K562 (cell line): ENCODE data around the gene SNX30. TPM values are rescaled to one million over a fixed set of nuclear protein-coding genes. Genes with fewer than 3 reads are reported as not detected.

Source experiments
- ATAC-seq: fragments of 200-7000 bp; cut with Tn5 transposase; 3 replicates; pipeline ENCODE4 v1.9.1; 2020; ENCODE audit warnings: moderate library complexity
- BruUV-seq: library from RNA; stranded (reverse); fragments of 400-500 nt; replicated peaks from 2 replicates; lab custom pipeline; 2021; lab: Mats Ljungman, UMichigan
- CTCF ChIA-PET: fragments of 300-600 bp; formaldehyde crosslinking; extraction: SDS; loops from one replicate; lab custom pipeline; 2021; ENCODE audit warnings: low intra/inter-chr PET ratio; lab: Yijun Ruan, JAX
- POLR2A ChIA-PET: fragments of 300-600, 350-650 bp; sonication (Branson Sonifier 250); formaldehyde crosslinking; extraction: SDS; loops from one replicate; lab custom pipeline; 2021; ENCODE audit warnings: antibody characterized with exemption, inconsistent platforms; lab: Yijun Ruan, JAX
- DNase-seq, 4 experiments: peaks; one replicate each; pipeline versions ENCODE4 v3.0.0 to v3.0.0-alpha.2; 2011 to 2018; ENCODE audit warnings: low spot score in 3 of 4, mixed read lengths in 3 of 4; ENCODE audit errors: extremely low read depth in 1 of 4
- FAIRE-seq: peaks from 2 replicates; lab custom pipeline; 2011; peaks lifted over from hg19 to GRCh38; lab: Jason Lieb, UNC
- H2AFZ ChIP-seq: 2 replicates; pipeline ENCODE4 v1.6.0; 2011; ENCODE audit warnings: low read depth, low read length, control low read depth, inconsistent platforms
- H3K27ac ChIP-seq: fragments of 200-600 bp; 3 replicates; pipeline ENCODE4 v1.8.0; 2011; ENCODE audit warnings: low read depth, mild to moderate bottlenecking, control low read depth, inconsistent platforms, low read length, moderate library complexity, mixed read lengths; ENCODE audit errors: extremely low read depth
- H3K27me3 ChIP-seq, 2 experiments: fragments of 300-600 bp in 1 of 2; 2 replicates in 1 of 2; 3 replicates in 1 of 2; pipeline versions ENCODE4 v1.6.0 to v1.8.0; 2011; ENCODE audit warnings: inconsistent platforms in 2 of 2, low read length in 2 of 2, mild to moderate bottlenecking in 1 of 2, mixed read lengths in 1 of 2, moderate library complexity in 1 of 2; ENCODE audit not compliant: control insufficient read depth in 2 of 2, insufficient read depth in 2 of 2
- H3K36me3 ChIP-seq: fragments of 300-600 bp; 3 replicates; pipeline ENCODE4 v1.8.0; 2011; ENCODE audit warnings: mild to moderate bottlenecking, low read length, inconsistent platforms; ENCODE audit not compliant: control insufficient read depth, insufficient read depth
- H3K4me1 ChIP-seq, 2 experiments: fragments of 200-600 bp in 1 of 2; replicated peaks in 1 of 2; 2 replicates in 1 of 2; 3 replicates in 1 of 2; pipeline versions ENCODE4 v1.5.1 to v1.8.0; 2011; ENCODE audit warnings: inconsistent platforms in 2 of 2, low read length in 2 of 2, mild to moderate bottlenecking in 1 of 2, mixed read lengths in 1 of 2, moderate library complexity in 1 of 2; ENCODE audit not compliant: control insufficient read depth in 2 of 2, insufficient read depth in 2 of 2
- H3K4me2 ChIP-seq: 2 replicates; pipeline ENCODE4 v1.6.1; 2011; ENCODE audit warnings: low read length, control low read depth, inconsistent platforms, mixed read lengths; ENCODE audit not compliant: insufficient read depth
- H3K4me3 ChIP-seq: fragments of 200-600 bp; sonication (generic), shearing (Covaris generic); 2 replicates; pipeline ENCODE4 v1.5.1; 2016; ENCODE audit warnings: control low read depth, inconsistent platforms
- H3K79me2 ChIP-seq: fragments of 200-600 bp; 3 replicates; pipeline ENCODE4 v1.8.0; 2011; ENCODE audit warnings: low read length, inconsistent platforms; ENCODE audit not compliant: control insufficient read depth, insufficient read depth
- H3K9ac ChIP-seq, 2 experiments: 2 replicates each; pipeline versions ENCODE4 v1.6.0 to v1.6.1; 2011; ENCODE audit warnings: low read depth in 2 of 2, low read length in 2 of 2, control low read depth in 1 of 2, inconsistent platforms in 1 of 2, mild to moderate bottlenecking in 1 of 2, mixed read lengths in 1 of 2; ENCODE audit not compliant: insufficient read depth in 1 of 2
- H3K9me1 ChIP-seq: one replicate; pipeline ENCODE4 v1.6.0; 2011; ENCODE audit warnings: inconsistent platforms, mild to moderate bottlenecking, low read length, moderate library complexity; ENCODE audit not compliant: control insufficient read depth, insufficient read depth
- H3K9me3 ChIP-seq: replicated peaks from 2 replicates; pipeline ENCODE4 v1.5.1; 2011; ENCODE audit warnings: low read depth, low read length, inconsistent platforms; ENCODE audit not compliant: control insufficient read depth, insufficient read depth
- H4K20me1 ChIP-seq: replicated peaks from 2 replicates; pipeline ENCODE4 v1.6.1; 2011; ENCODE audit warnings: low read length, inconsistent platforms, mixed read lengths; ENCODE audit not compliant: control insufficient read depth, insufficient read depth
- BRD9 ChIP-seq: fragments of 450-650 bp; IDR thresholded peaks from 2 replicates; pipeline ENCODE4 v1.6.1; 2018; ENCODE audit warnings: low read depth; ENCODE audit not compliant: partially characterized antibody
- CHD1 ChIP-seq: fragments of 200-600 bp; sonication (generic); IDR thresholded peaks from one replicate; pipeline ENCODE4 v1.6.1; 2012; ENCODE audit warnings: mild to moderate bottlenecking, moderate library complexity, low read length, inconsistent platforms
- EZH2 ChIP-seq: IDR thresholded peaks from 2 replicates; pipeline ENCODE4 v1.6.1; 2012; ENCODE audit warnings: low read depth, mild to moderate bottlenecking, inconsistent platforms, low read length, borderline replicate concordance
- HCFC1 ChIP-seq: IDR thresholded peaks from 2 replicates; pipeline ENCODE4 v1.6.1; 2012; ENCODE audit warnings: low read depth, low read length, improper control_type of control experiment
- IRF9 ChIP-seq: fragments of 450-650 bp; IDR thresholded peaks from 2 replicates; pipeline ENCODE4 v1.6.1; 2016; ENCODE audit warnings: missing biosample characterization, missing genetic modification characterization
- KAT2B ChIP-seq: IDR thresholded peaks from one replicate; pipeline ENCODE4 v1.6.1; 2012; ENCODE audit warnings: low read depth, mild to moderate bottlenecking, control low read depth, inconsistent platforms, low read length, moderate library complexity
- MAFG ChIP-seq: fragments of 450-650 bp; conservative IDR thresholded peaks from 2 replicates; pipeline ENCODE4 v1.6.1; 2016; ENCODE audit warnings: missing genetic modification characterization, missing compliant biosample characterization
- MCM7 ChIP-seq, 2 experiments: fragments of 450-650 bp; IDR thresholded peaks; 2 replicates each; pipeline ENCODE4 v1.6.1; 2016 to 2018
- MEF2D ChIP-seq: conservative IDR thresholded peaks from 2 replicates; pipeline ENCODE4 v1.6.1; 2016; ENCODE audit warnings: low read depth, missing genetic modification characterization, missing compliant biosample characterization
- RNF2 ChIP-seq: sonication (generic); IDR thresholded peaks from 2 replicates; pipeline ENCODE4 v1.6.1; 2016
- SIX5 ChIP-seq, 2 experiments: IDR thresholded peaks; 2 replicates each; pipeline ENCODE4 v1.6.1; 2011; ENCODE audit warnings: low read length in 2 of 2, borderline replicate concordance in 1 of 2, low read depth in 1 of 2, mild to moderate bottlenecking in 1 of 2, moderate library complexity in 1 of 2; ENCODE audit not compliant: insufficient read depth in 1 of 2
- TCF3 ChIP-seq: sonication (generic); formaldehyde crosslinking; IDR thresholded peaks from 2 replicates; pipeline ENCODE4 v1.4.0; 2020; ENCODE audit warnings: mild to moderate bottlenecking, missing genetic modification reagents
- TFAP4 ChIP-seq: sonication (generic); formaldehyde crosslinking; IDR thresholded peaks from 2 replicates; pipeline ENCODE4 v1.8.0; 2022; ENCODE audit warnings: missing genetic modification reagents, mild to moderate bottlenecking, moderate library complexity, borderline replicate concordance
- TRIM25 ChIP-seq: fragments of 450-650 bp; IDR thresholded peaks from 2 replicates; pipeline ENCODE4 v1.7.0; 2016; ENCODE audit warnings: borderline replicate concordance
- ZNF12 ChIP-seq: sonication (generic); formaldehyde crosslinking; IDR thresholded peaks from 2 replicates; pipeline ENCODE4 v1.4.0; 2020; ENCODE audit warnings: mild to moderate bottlenecking, missing genetic modification reagents
- ZNF133 ChIP-seq: fragments of 250-450 bp; sonication (Bioruptor Pico); IDR thresholded peaks from 2 replicates; pipeline ENCODE4 v1.4.0; 2020; ENCODE audit warnings: mild to moderate bottlenecking
- ZNF324 ChIP-seq: fragments of 250-450 bp; sonication (Bioruptor Pico); IDR thresholded peaks from 2 replicates; pipeline ENCODE4 v1.4.0; 2020; ENCODE audit warnings: mild to moderate bottlenecking
- ZNF41 ChIP-seq: fragments of 250-450 bp; sonication (Bioruptor Pico); conservative IDR thresholded peaks from 2 replicates; pipeline ENCODE4 v1.4.0; 2020; ENCODE audit warnings: mild to moderate bottlenecking
- WGBS: fragments of 100-300 bp; shearing (Covaris generic); methylation state at CpG from one replicate; pipeline ENCODE4 v1.1.6; 2016; ENCODE audit warnings: low coverage, mixed read lengths; ENCODE audit not compliant: insufficient coverage; ENCODE audit errors: missing lambda C conversion rate; 5-methylcytosine and 5-hydroxymethylcytosine counted together
- in situ Hi-C: fragments of 300-500 bp; cut with MboI; formaldehyde crosslinking; loops from 4 replicates; pipeline ENCODE4 v1.15.0; 2018; ENCODE audit warnings: inconsistent platforms, mixed read lengths
- intact Hi-C: fragments of 100-400 bp; cut with micrococcal nuclease; formaldehyde crosslinking; loops from 2 replicates; pipeline ENCODE4 v1.14.2; 2022
- polyA plus RNA-seq, 8 experiments: library from polyadenylated mRNA; depleted of rRNA in 4 of 8; stranded (reverse) in 5 of 8; unstranded in 3 of 8; fragments of >200 nt; fragmentation: Nextera tagmentation in 2 of 8; fragmentation: Illumina TruSeq in 1 of 8; extraction: Ambion mirVana in 2 of 8; extraction: Trizol in 1 of 8; gene quantifications; 2 replicates each; pipeline versions ENCODE4 v1.2.1 to v1.2.3, GENCODE V29; 2011 to 2014; ENCODE audit warnings: inconsistent platforms in 1 of 8, missing spikeins in 1 of 8
- total RNA-seq, 7 experiments: library from RNA; depleted of rRNA in 6 of 7; stranded (reverse); fragments of >200 nt in 6 of 7; fragmentation: Illumina TruSeq in 2 of 7; extraction: Trizol in 2 of 7; gene quantifications; 2 replicates each; pipeline versions ENCODE4 v1.2.1 to v1.2.3, GENCODE V29; 2011 to 2021; ENCODE audit warnings: low replicate concordance in 1 of 7

Gene SNX30
- total and polyA plus RNA-seq, 9 of the 15 experiments (the other 6 are each of a cell fraction or from before 2014, with no cell fraction given): 0.76 to 5.9 (median 3.3) TPM

GRCh38 chr9:112849363-112849922, 98.9 kb downstream of the SNX30 start:
- Histone ChIP-seq H2AFZ (no peak overlapping the region), H3K36me3 (no peaks in the 10 kb centered on the region), H3K79me2 (no peaks in the 10 kb centered on the region), H3K27me3 (no peaks in the 10 kb centered on the region), H3K9ac (no peak overlapping the region), H3K9me3 (no peaks in the 10 kb centered on the region), H3K27ac (no peak overlapping the region), H3K4me1 (peaks cover 0 to 5% of the 10 kb centered on the region in 2 experiments; a peak in 2 of 5 replicates), H3K4me3 (no peak overlapping the region), H4K20me1 (no peaks in the 10 kb centered on the region), H3K9me1 (no peaks in the 10 kb centered on the region), H3K4me2 (no peak overlapping the region)
- ChIA-PET CTCF (no interaction called here), POLR2A (no interaction called here)
- intact Hi-C loops: no loop called here
- WGBS: 16% methylated on average over 6 of the region's 6 CpGs
- FAIRE-seq (no peak), ATAC-seq (no peak), DNase-seq (no peak)
- TF ChIP-seq TCF3 (CRISPR knock-in tag) (no peak), MCM7 (IDR thresholded peaks at IDR 0.05) (no peak), TRIM25 (no peak), BRD9 (no peak), ZNF133 (no peak), HCFC1 (no peak), RNF2 (no peak), KAT2B (no peak), MAFG (tag) (no peak), CHD1 (no peak), ZNF41 (CRISPR knock-in tag) (no peak), IRF9 (no peak), EZH2 (no peak), SIX5 (IDR thresholded peaks at IDR 0.05; ENCODE audit: borderline replicate concordance in 1 of 2, insufficient read depth in 1 of 2, low read depth in 1 of 2, low read length in 2 of 2) (no peak), ZNF12 (CRISPR knock-in tag) (no peak), TFAP4 (no peak), ZNF324 (no peak), MEF2D (tag) (no peak)
- BruUV-seq: no TSS peak
- in situ Hi-C loops: no loop called here
